ENCODE measurements around the gene BMAL1.

Gene BMAL1

GRCh38 chr11:13297917-13298356, 20.3 kb downstream of the BMAL1 start:
- no peaks in the 10 kb centered on the region for H3K36me3 ChIP-seq (ENCODE audit: control insufficient read depth, insufficient read depth, low read length)
- no peak for DNase-seq
- no peak overlapping the region for H3K27ac ChIP-seq (ENCODE audit: insufficient read depth, low read length, poor library complexity, severe bottlenecking)
- peaks cover 36% of the 10 kb centered on the region for H3K4me1 ChIP-seq (ENCODE audit: control insufficient read depth, insufficient read depth, low read length, poor library complexity, severe bottlenecking)
- H3K4me3 ChIP-seq (ENCODE audit: insufficient read depth, low read depth, low read length, poor library complexity, severe bottlenecking) = no peak overlapping the region
- no peaks in the 10 kb centered on the region for H3K9me3 ChIP-seq (ENCODE audit: control insufficient read depth, low read length)
- no peaks in the 10 kb centered on the region for H3K27me3 ChIP-seq (replicated peaks; ENCODE audit: control insufficient read depth, insufficient read depth, low read length, poor library complexity, severe bottlenecking)

- Histone ChIP-seq H3K27me3 (replicated peaks; ENCODE audit: control insufficient read depth, insufficient read depth, low read length, poor library complexity, severe bottlenecking) (no peaks in the 10 kb centered on the region), H3K4me1 (ENCODE audit: control insufficient read depth, insufficient read depth, low read length, poor library complexity, severe bottlenecking) (peaks cover 36% of the 10 kb centered on the region), H3K4me3 (ENCODE audit: insufficient read depth, low read depth, low read length, poor library complexity, severe bottlenecking) (no peak overlapping the region), H3K27ac (ENCODE audit: insufficient read depth, low read length, poor library complexity, severe bottlenecking) (no peak overlapping the region), H3K36me3 (ENCODE audit: control insufficient read depth, insufficient read depth, low read length) (no peaks in the 10 kb centered on the region), H3K9me3 (ENCODE audit: control insufficient read depth, low read length) (no peaks in the 10 kb centered on the region)
- DNase-seq = no peak
Observed at GRCh38 chr11:13298765-13299164, 21.2 kb downstream of the BMAL1 start.

GRCh38 chr11:13301522-13301921, 23.9 kb downstream of the BMAL1 start:
- no peak overlapping the region for H3K4me3 ChIP-seq (ENCODE audit: insufficient read depth, low read depth, low read length, poor library complexity, severe bottlenecking)
- DNase-seq = no peak
- H3K27ac ChIP-seq (ENCODE audit: insufficient read depth, low read length, poor library complexity, severe bottlenecking) = no peak overlapping the region
- H3K27me3 ChIP-seq (replicated peaks; ENCODE audit: control insufficient read depth, insufficient read depth, low read length, poor library complexity, severe bottlenecking) = no peaks in the 10 kb centered on the region
- H3K36me3 ChIP-seq (ENCODE audit: control insufficient read depth, insufficient read depth, low read length) = no peaks in the 10 kb centered on the region
- H3K9me3 ChIP-seq (ENCODE audit: control insufficient read depth, low read length) = no peaks in the 10 kb centered on the region
- H3K4me1 ChIP-seq (ENCODE audit: control insufficient read depth, insufficient read depth, low read length, poor library complexity, severe bottlenecking) = peaks cover 24% of the 10 kb centered on the region

GRCh38 chr11:13302420-13302958, 24.9 kb downstream of the BMAL1 start:
- H3K9me3 ChIP-seq (ENCODE audit: control insufficient read depth, low read length) = no peaks in the 10 kb centered on the region
- no peak overlapping the region for H3K27ac ChIP-seq (ENCODE audit: insufficient read depth, low read length, poor library complexity, severe bottlenecking)
- no peaks in the 10 kb centered on the region for H3K27me3 ChIP-seq (replicated peaks; ENCODE audit: control insufficient read depth, insufficient read depth, low read length, poor library complexity, severe bottlenecking)
- H3K36me3 ChIP-seq (ENCODE audit: control insufficient read depth, insufficient read depth, low read length) = no peaks in the 10 kb centered on the region
- no peak overlapping the region for H3K4me3 ChIP-seq (ENCODE audit: insufficient read depth, low read depth, low read length, poor library complexity, severe bottlenecking)
- peaks cover 15% of the 10 kb centered on the region for H3K4me1 ChIP-seq (ENCODE audit: control insufficient read depth, insufficient read depth, low read length, poor library complexity, severe bottlenecking)
- DNase-seq = no peak

GRCh38 chr11:13303668-13304649, 26.4 kb downstream of the BMAL1 start:
- H3K4me1 ChIP-seq (ENCODE audit: control insufficient read depth, insufficient read depth, low read length, poor library complexity, severe bottlenecking) = peaks cover 6% of the 10 kb centered on the region
- no peak for DNase-seq
- H3K27me3 ChIP-seq (replicated peaks; ENCODE audit: control insufficient read depth, insufficient read depth, low read length, poor library complexity, severe bottlenecking) = no peaks in the 10 kb centered on the region
- no peaks in the 10 kb centered on the region for H3K36me3 ChIP-seq (ENCODE audit: control insufficient read depth, insufficient read depth, low read length)
- no peak overlapping the region for H3K4me3 ChIP-seq (ENCODE audit: insufficient read depth, low read depth, low read length, poor library complexity, severe bottlenecking)
- H3K9me3 ChIP-seq (ENCODE audit: control insufficient read depth, low read length) = no peaks in the 10 kb centered on the region
- H3K27ac ChIP-seq (ENCODE audit: insufficient read depth, low read length, poor library complexity, severe bottlenecking) = no peak overlapping the region

GRCh38 chr11:13304655-13305335, 27.2 kb downstream of the BMAL1 start:
- no peak overlapping the region for H3K27ac ChIP-seq (ENCODE audit: insufficient read depth, low read length, poor library complexity, severe bottlenecking)
- no peaks in the 10 kb centered on the region for H3K27me3 ChIP-seq (replicated peaks; ENCODE audit: control insufficient read depth, insufficient read depth, low read length, poor library complexity, severe bottlenecking)

GRCh38 chr11:13308704-13309103, 31.1 kb downstream of the BMAL1 start:
- H3K4me1 ChIP-seq (ENCODE audit: control insufficient read depth, insufficient read depth, low read length, poor library complexity, severe bottlenecking) = peaks cover 9% of the 10 kb centered on the region
- H3K36me3 ChIP-seq (ENCODE audit: control insufficient read depth, insufficient read depth, low read length) = peaks cover 14% of the 10 kb centered on the region
- no peak overlapping the region for H3K4me3 ChIP-seq (ENCODE audit: insufficient read depth, low read depth, low read length, poor library complexity, severe bottlenecking)
- H3K27ac ChIP-seq (ENCODE audit: insufficient read depth, low read length, poor library complexity, severe bottlenecking) = no peak overlapping the region
- H3K27me3 ChIP-seq (replicated peaks; ENCODE audit: control insufficient read depth, insufficient read depth, low read length, poor library complexity, severe bottlenecking) = no peaks in the 10 kb centered on the region
- no peak for DNase-seq
- H3K9me3 ChIP-seq (ENCODE audit: control insufficient read depth, low read length) = no peaks in the 10 kb centered on the region

More at GRCh38 chr11:13304655-13305335, 27.2 kb downstream of the BMAL1 start:
- Histone ChIP-seq H3K9me3 (ENCODE audit: control insufficient read depth, low read length) (no peaks in the 10 kb centered on the region), H3K36me3 (ENCODE audit: control insufficient read depth, insufficient read depth, low read length) (peaks cover under 1% of the 10 kb centered on the region), H3K4me3 (ENCODE audit: insufficient read depth, low read depth, low read length, poor library complexity, severe bottlenecking) (no peak overlapping the region), H3K4me1 (ENCODE audit: control insufficient read depth, insufficient read depth, low read length, poor library complexity, severe bottlenecking) (no peaks in the 10 kb centered on the region)
- DNase-seq = no peak

GRCh38 chr11:13309156-13309555, 31.6 kb downstream of the BMAL1 start:
- Histone ChIP-seq H3K27me3 (replicated peaks; ENCODE audit: control insufficient read depth, insufficient read depth, low read length, poor library complexity, severe bottlenecking) (no peaks in the 10 kb centered on the region), H3K4me1 (ENCODE audit: control insufficient read depth, insufficient read depth, low read length, poor library complexity, severe bottlenecking) (peaks cover 14% of the 10 kb centered on the region), H3K4me3 (ENCODE audit: insufficient read depth, low read depth, low read length, poor library complexity, severe bottlenecking) (no peak overlapping the region), H3K27ac (ENCODE audit: insufficient read depth, low read length, poor library complexity, severe bottlenecking) (no peak overlapping the region), H3K36me3 (ENCODE audit: control insufficient read depth, insufficient read depth, low read length) (peaks cover 14% of the 10 kb centered on the region), H3K9me3 (ENCODE audit: control insufficient read depth, low read length) (no peaks in the 10 kb centered on the region)
- DNase-seq = no peak

GRCh38 chr11:13310443-13310842, 32.9 kb downstream of the BMAL1 start:
- H3K27me3 ChIP-seq (replicated peaks; ENCODE audit: control insufficient read depth, insufficient read depth, low read length, poor library complexity, severe bottlenecking) = no peaks in the 10 kb centered on the region
- no peak overlapping the region for H3K4me3 ChIP-seq (ENCODE audit: insufficient read depth, low read depth, low read length, poor library complexity, severe bottlenecking)
- peaks cover 14% of the 10 kb centered on the region for H3K36me3 ChIP-seq (ENCODE audit: control insufficient read depth, insufficient read depth, low read length)
- H3K4me1 ChIP-seq (ENCODE audit: control insufficient read depth, insufficient read depth, low read length, poor library complexity, severe bottlenecking) = peaks cover 14% of the 10 kb centered on the region
- no peak overlapping the region for H3K27ac ChIP-seq (ENCODE audit: insufficient read depth, low read length, poor library complexity, severe bottlenecking)
- DNase-seq = no peak
- H3K9me3 ChIP-seq (ENCODE audit: control insufficient read depth, low read length) = no peaks in the 10 kb centered on the region

- DNase-seq = no peak
- Histone ChIP-seq H3K4me3 (ENCODE audit: insufficient read depth, low read depth, low read length, poor library complexity, severe bottlenecking) (no peak overlapping the region), H3K36me3 (ENCODE audit: control insufficient read depth, insufficient read depth, low read length) (peaks cover 14% of the 10 kb centered on the region), H3K4me1 (ENCODE audit: control insufficient read depth, insufficient read depth, low read length, poor library complexity, severe bottlenecking) (peaks cover 22% of the 10 kb centered on the region), H3K27me3 (replicated peaks; ENCODE audit: control insufficient read depth, insufficient read depth, low read length, poor library complexity, severe bottlenecking) (no peaks in the 10 kb centered on the region), H3K9me3 (ENCODE audit: control insufficient read depth, low read length) (no peaks in the 10 kb centered on the region), H3K27ac (ENCODE audit: insufficient read depth, low read length, poor library complexity, severe bottlenecking) (no peak overlapping the region)
Observed at GRCh38 chr11:13311570-13311969, 34.0 kb downstream of the BMAL1 start.

All from effector memory CD4-positive, alpha-beta T cell (primary cell).